PC-3 (cell line): ENCODE measurements around the gene CAMK4. TPM values are rescaled to one million over a fixed set of nuclear protein-coding genes. Genes with fewer than 3 reads are reported as not detected.

ENCODE experiments used
- ATAC-seq: fragments of 200-7000 bp; cut with Tn5 transposase; 2 replicates; pipeline ENCODE4 v1.9.1; 2020; ENCODE audit warnings: mild to moderate bottlenecking, moderate library complexity
- BruUV-seq: library from RNA; stranded (reverse); fragments of 400-500 nt; replicated peaks from 2 replicates; lab custom pipeline; 2021; lab: Mats Ljungman, UMichigan
- CTCF ChIA-PET: fragments of 300-600 bp; sonication (Branson Sonifier 250); formaldehyde crosslinking; loops from one replicate; lab custom pipeline; 2022; ENCODE audit warnings: antibody characterized with exemption; lab: Charles Lee
- POLR2A ChIA-PET: fragments of 300-600 bp; sonication (Branson Sonifier 250); formaldehyde crosslinking; loops from one replicate; lab custom pipeline; 2022; ENCODE audit warnings: antibody characterized with exemption; ENCODE audit not compliant: unreplicated experiment; lab: Charles Lee
- DNase-seq: peaks from one replicate; pipeline ENCODE4 v3.0.0-alpha.2; 2015
- H2AFZ ChIP-seq: fragments of 300-600 bp; sonication (generic); 2 replicates; pipeline ENCODE4 v1.6.0; 2016; ENCODE audit warnings: antibody characterized with exemption, low read length
- H3F3A ChIP-seq: fragments of 300-600 bp; sonication (generic); one replicate; pipeline ENCODE4 v1.6.0; 2017; ENCODE audit warnings: antibody characterized with exemption, low read length, control low read depth, mild to moderate bottlenecking; ENCODE audit not compliant: unreplicated experiment
- H3K27ac ChIP-seq: fragments of 300-600 bp; sonication (generic); 2 replicates; pipeline ENCODE4 v1.5.1; 2016; ENCODE audit warnings: mild to moderate bottlenecking, low read length
- H3K27me3 ChIP-seq: fragments of 300-600 bp; sonication (generic); 2 replicates; pipeline ENCODE4 v1.6.1; 2016; ENCODE audit warnings: low read length, mixed read lengths
- H3K36me3 ChIP-seq: fragments of 300-600 bp; sonication (generic); 2 replicates; pipeline ENCODE4 v1.6.1; 2016; ENCODE audit warnings: low read depth, mixed run types, low read length, mixed read lengths
- H3K4me1 ChIP-seq: fragments of 300-600 bp; sonication (generic); 2 replicates; pipeline ENCODE4 v1.5.1; 2016; ENCODE audit warnings: low read length; ENCODE audit not compliant: insufficient read depth
- H3K4me2 ChIP-seq: fragments of 300-600 bp; sonication (generic); 2 replicates; pipeline ENCODE4 v1.6.0; 2016; ENCODE audit warnings: low read length
- H3K4me3 ChIP-seq: fragments of 300-600 bp; sonication (generic); 2 replicates; pipeline ENCODE4 v1.5.1; 2016; ENCODE audit warnings: mild to moderate bottlenecking, low read length, mixed read lengths
- H3K79me2 ChIP-seq: fragments of 300-600 bp; sonication (generic); 2 replicates; pipeline ENCODE4 v1.6.1; 2017; ENCODE audit warnings: low read length, mixed read lengths
- H3K9ac ChIP-seq: fragments of 300-600 bp; sonication (generic); 2 replicates; pipeline ENCODE4 v1.6.0; 2016; ENCODE audit warnings: mild to moderate bottlenecking, low read length
- H3K9me2 ChIP-seq: fragments of 300-600 bp; sonication (generic); replicated peaks from 2 replicates; pipeline ENCODE4 v1.6.1; 2016; ENCODE audit warnings: mixed run types, low read length, mixed read lengths
- H3K9me3 ChIP-seq: fragments of 300-600 bp; sonication (generic); 2 replicates; pipeline ENCODE4 v1.6.1; 2016; ENCODE audit warnings: low read length, mixed read lengths
- H4K20me1 ChIP-seq: fragments of 300-600 bp; sonication (generic); 2 replicates; pipeline ENCODE4 v1.6.1; 2016; ENCODE audit warnings: low read length, mixed read lengths
- EZH2 ChIP-seq: fragments of 300-600 bp; sonication (generic); IDR thresholded peaks from one replicate; pipeline ENCODE4 v1.6.1; 2017; ENCODE audit warnings: antibody characterized with exemption, mild to moderate bottlenecking, low read length; ENCODE audit not compliant: unreplicated experiment
- EZH2phosphoT487 ChIP-seq: fragments of 300-600 bp; sonication (generic); IDR thresholded peaks from 2 replicates; pipeline ENCODE4 v1.6.1; 2018; ENCODE audit warnings: mild to moderate bottlenecking, antibody characterized with exemption, low read length, borderline replicate concordance
- intact Hi-C: fragments of 100-400 bp; cut with micrococcal nuclease; formaldehyde crosslinking; loops from 2 replicates; pipeline ENCODE4 v1.9.0; 2023
- total RNA-seq: library from RNA; depleted of rRNA; stranded (reverse); fragments of >200 nt; gene quantifications from 2 replicates; pipeline ENCODE4 v1.2.3, GENCODE V29; 2014
- TF ChIP-seq, protein P1 (sequence below): fragments of 300-600 bp; sonication (generic); conservative IDR thresholded peaks from 2 replicates; pipeline ENCODE4 v1.5.1; 2017; ENCODE audit warnings: antibody characterized with exemption, low read depth, mild to moderate bottlenecking, low read length

CAMK4 gene
- total RNA-seq, 1 experiment from 2014 or later, result 0.55 TPM

- CTCF ChIA-PET, result no interaction called here
- POLR2A ChIA-PET, result interaction anchor here (0.6 to 0.7 kb wide), 2 partner anchors 26 to 1667 kb away, joined by 3 to 12 read pairs; no protein-coding TSS in a partner anchor
- no peak overlapping the region for H3K27ac ChIP-seq
- ATAC-seq (no peak), DNase-seq (no peak)
- H3K79me2 ChIP-seq, result peaks cover 23% of the 10 kb centered on the region; the same call in 1 of the 2 replicates
- no peaks in the 10 kb centered on the region for H3F3A ChIP-seq
- TF ChIP-seq, protein P1, sequence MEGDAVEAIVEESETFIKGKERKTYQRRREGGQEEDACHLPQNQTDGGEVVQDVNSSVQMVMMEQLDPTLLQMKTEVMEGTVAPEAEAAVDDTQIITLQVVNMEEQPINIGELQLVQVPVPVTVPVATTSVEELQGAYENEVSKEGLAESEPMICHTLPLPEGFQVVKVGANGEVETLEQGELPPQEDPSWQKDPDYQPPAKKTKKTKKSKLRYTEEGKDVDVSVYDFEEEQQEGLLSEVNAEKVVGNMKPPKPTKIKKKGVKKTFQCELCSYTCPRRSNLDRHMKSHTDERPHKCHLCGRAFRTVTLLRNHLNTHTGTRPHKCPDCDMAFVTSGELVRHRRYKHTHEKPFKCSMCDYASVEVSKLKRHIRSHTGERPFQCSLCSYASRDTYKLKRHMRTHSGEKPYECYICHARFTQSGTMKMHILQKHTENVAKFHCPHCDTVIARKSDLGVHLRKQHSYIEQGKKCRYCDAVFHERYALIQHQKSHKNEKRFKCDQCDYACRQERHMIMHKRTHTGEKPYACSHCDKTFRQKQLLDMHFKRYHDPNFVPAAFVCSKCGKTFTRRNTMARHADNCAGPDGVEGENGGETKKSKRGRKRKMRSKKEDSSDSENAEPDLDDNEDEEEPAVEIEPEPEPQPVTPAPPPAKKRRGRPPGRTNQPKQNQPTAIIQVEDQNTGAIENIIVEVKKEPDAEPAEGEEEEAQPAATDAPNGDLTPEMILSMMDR, result no peak
- TF ChIP-seq EZH2 (no peak), EZH2phosphoT487 (no peak)
- no peaks in the 10 kb centered on the region for H3K36me3 ChIP-seq
- H3K9me3 ChIP-seq, result no peaks in the 10 kb centered on the region
- H3K9ac ChIP-seq, result peak overlapping the region; percentile 83
- BruUV-seq, result TSS peak; percentile 54
- peaks cover 14% of the 10 kb centered on the region for H3K4me1 ChIP-seq
- no peaks in the 10 kb centered on the region for H3K27me3 ChIP-seq
- H3K9me2 ChIP-seq, result no peaks in the 10 kb centered on the region
- peak overlapping the region; percentile 91 for H2AFZ ChIP-seq
- peak overlapping the region; percentile 86 for H3K4me3 ChIP-seq
- H4K20me1 ChIP-seq, result no peaks in the 10 kb centered on the region
- intact Hi-C loops, result loop anchor here (5.0 kb wide), 1 partner anchor 246 kb away; the partner anchor contains the start of gene NREP
- peak overlapping the region; percentile 83 for H3K4me2 ChIP-seq
These were observed 287.1 kb downstream of the CAMK4 start for GRCh38 chr5:111511174-111511830.

DNA sequence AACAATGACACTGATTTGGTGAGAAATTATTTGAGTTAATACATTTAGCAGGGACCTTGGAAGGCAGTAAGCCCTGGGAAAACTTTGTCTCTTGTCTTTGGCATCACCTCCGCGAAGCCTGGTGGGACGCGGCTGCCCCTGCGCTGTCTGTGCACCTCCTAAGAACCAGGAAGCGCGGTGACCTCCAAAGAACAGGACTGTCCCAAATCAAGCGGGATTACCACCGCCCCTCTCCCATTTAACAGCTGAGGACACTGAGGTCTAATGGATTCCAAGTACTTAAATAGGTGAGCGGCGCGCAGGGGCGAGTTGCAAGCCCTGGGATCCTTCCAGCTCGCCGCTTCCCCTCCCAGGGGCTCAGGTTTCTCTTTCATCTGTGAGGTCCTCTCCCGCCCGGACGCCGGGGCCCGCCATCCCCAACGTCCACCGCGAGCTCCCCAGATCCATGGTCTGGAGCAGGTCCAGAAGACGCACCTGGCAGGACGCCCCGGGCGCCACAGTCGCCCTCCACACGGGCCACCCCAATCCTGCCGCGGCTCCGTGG, 287.7 kb downstream of the CAMK4 start:
- ATAC-seq, result peak; percentile 7
- BruUV-seq, result no TSS peak
- ChIA-PET CTCF (interaction anchor here (1.2 kb wide), 1 partner anchor 649 kb away, joined by 3 read pairs; no protein-coding TSS in a partner anchor), POLR2A (interaction anchor here (0.7 kb wide), 1 partner anchor 26 kb away, joined by 12 read pairs; no protein-coding TSS in a partner anchor)
- intact Hi-C loops, result loop anchor here (5.0 kb wide), 1 partner anchor 245 kb away; the partner anchor contains the start of gene NREP
- DNase-seq, result peak; percentile 44
- Histone ChIP-seq H3K4me1 (peaks cover 14% of the 10 kb centered on the region), H3K9ac (peak overlapping the region; percentile 83), H3K79me2 (peaks cover 23% of the 10 kb centered on the region; the same call in 1 of the 2 replicates), H3F3A (no peaks in the 10 kb centered on the region), H3K27me3 (no peaks in the 10 kb centered on the region), H3K9me2 (no peaks in the 10 kb centered on the region), H4K20me1 (no peaks in the 10 kb centered on the region), H3K4me2 (peak overlapping the region; percentile 83), H3K27ac (peak overlapping the region; percentile 93), H2AFZ (peak overlapping the region; percentile 91), H3K4me3 (peak overlapping the region; percentile 86), H3K9me3 (no peaks in the 10 kb centered on the region), H3K36me3 (no peaks in the 10 kb centered on the region)
- TF ChIP-seq EZH2 (no peak), EZH2phosphoT487 (no peak)
- TF ChIP-seq, protein P1, result no peak
